ENCODE measurements around the gene RHOV. TPM values are rescaled to one million over a fixed set of nuclear protein-coding genes. Genes with fewer than 3 reads are reported as not detected.

Gene RHOV
- polyA plus RNA-seq, 2 of the 4 experiments (the other 2 are of a cell fraction): 7.6 to 13.0 TPM

GRCh38 chr15:40836020-40836419 is 38.0 kb downstream of the RHOV start:
- TF ChIP-seq FOSL2 (IDR thresholded peaks at IDR 0.05) (no peak), FOSL2 (CRISPR knock-in tag; IDR thresholded peaks at IDR 0.05) (no peak), CTCF (IDR thresholded peaks at IDR 0.05) (no peak), SREBF2 (IDR thresholded peaks at IDR 0.05) (no peak), HDAC2 (IDR thresholded peaks at IDR 0.05) (no peak), EP300 (IDR thresholded peaks at IDR 0.05) (no peak), FOSB (CRISPR knock-in tag; IDR thresholded peaks at IDR 0.05) (no peak), TP53 (CRISPR knock-in tag; IDR thresholded peaks at IDR 0.05) (no peak), KDM1A (IDR thresholded peaks at IDR 0.05; ENCODE audit: low read depth) (no peak), RARB (CRISPR knock-in tag; IDR thresholded peaks at IDR 0.05) (no peak), MAFK (IDR thresholded peaks at IDR 0.05; ENCODE audit: partially characterized antibody) (no peak), POLR2AphosphoS2 (conservative IDR thresholded peaks at IDR 0.05; ENCODE audit: low read length) (no peak), HOXB5 (CRISPR knock-in tag; IDR thresholded peaks at IDR 0.05) (no peak), HMGXB4 (CRISPR knock-in tag; IDR thresholded peaks at IDR 0.05; ENCODE audit: borderline replicate concordance) (no peak), FOXS1 (CRISPR knock-in tag; IDR thresholded peaks at IDR 0.05) (no peak)
- TF ChIP-seq, protein P1, sequence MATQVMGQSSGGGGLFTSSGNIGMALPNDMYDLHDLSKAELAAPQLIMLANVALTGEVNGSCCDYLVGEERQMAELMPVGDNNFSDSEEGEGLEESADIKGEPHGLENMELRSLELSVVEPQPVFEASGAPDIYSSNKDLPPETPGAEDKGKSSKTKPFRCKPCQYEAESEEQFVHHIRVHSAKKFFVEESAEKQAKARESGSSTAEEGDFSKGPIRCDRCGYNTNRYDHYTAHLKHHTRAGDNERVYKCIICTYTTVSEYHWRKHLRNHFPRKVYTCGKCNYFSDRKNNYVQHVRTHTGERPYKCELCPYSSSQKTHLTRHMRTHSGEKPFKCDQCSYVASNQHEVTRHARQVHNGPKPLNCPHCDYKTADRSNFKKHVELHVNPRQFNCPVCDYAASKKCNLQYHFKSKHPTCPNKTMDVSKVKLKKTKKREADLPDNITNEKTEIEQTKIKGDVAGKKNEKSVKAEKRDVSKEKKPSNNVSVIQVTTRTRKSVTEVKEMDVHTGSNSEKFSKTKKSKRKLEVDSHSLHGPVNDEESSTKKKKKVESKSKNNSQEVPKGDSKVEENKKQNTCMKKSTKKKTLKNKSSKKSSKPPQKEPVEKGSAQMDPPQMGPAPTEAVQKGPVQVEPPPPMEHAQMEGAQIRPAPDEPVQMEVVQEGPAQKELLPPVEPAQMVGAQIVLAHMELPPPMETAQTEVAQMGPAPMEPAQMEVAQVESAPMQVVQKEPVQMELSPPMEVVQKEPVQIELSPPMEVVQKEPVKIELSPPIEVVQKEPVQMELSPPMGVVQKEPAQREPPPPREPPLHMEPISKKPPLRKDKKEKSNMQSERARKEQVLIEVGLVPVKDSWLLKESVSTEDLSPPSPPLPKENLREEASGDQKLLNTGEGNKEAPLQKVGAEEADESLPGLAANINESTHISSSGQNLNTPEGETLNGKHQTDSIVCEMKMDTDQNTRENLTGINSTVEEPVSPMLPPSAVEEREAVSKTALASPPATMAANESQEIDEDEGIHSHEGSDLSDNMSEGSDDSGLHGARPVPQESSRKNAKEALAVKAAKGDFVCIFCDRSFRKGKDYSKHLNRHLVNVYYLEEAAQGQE (IDR thresholded peaks at IDR 0.05): no peak
- TF ChIP-seq, protein P2, sequence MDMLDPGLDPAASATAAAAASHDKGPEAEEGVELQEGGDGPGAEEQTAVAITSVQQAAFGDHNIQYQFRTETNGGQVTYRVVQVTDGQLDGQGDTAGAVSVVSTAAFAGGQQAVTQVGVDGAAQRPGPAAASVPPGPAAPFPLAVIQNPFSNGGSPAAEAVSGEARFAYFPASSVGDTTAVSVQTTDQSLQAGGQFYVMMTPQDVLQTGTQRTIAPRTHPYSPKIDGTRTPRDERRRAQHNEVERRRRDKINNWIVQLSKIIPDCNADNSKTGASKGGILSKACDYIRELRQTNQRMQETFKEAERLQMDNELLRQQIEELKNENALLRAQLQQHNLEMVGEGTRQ (IDR thresholded peaks at IDR 0.05): no peak
- TF ChIP-seq, protein P3, sequence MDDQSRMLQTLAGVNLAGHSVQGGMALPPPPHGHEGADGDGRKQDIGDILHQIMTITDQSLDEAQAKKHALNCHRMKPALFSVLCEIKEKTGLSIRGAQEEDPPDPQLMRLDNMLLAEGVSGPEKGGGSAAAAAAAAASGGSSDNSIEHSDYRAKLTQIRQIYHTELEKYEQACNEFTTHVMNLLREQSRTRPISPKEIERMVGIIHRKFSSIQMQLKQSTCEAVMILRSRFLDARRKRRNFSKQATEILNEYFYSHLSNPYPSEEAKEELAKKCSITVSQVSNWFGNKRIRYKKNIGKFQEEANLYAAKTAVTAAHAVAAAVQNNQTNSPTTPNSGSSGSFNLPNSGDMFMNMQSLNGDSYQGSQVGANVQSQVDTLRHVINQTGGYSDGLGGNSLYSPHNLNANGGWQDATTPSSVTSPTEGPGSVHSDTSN (IDR thresholded peaks at IDR 0.05): no peak
- Histone ChIP-seq H3K4me1 (peaks cover 17% of the 10 kb centered on the region), H3K27ac (peak overlapping the region in 1 of 2 experiments; percentile 40; a peak in 2 of 6 replicates), H3K4me2 (peak overlapping the region; percentile 35; the same call in 1 of the 3 replicates), H3K4me3 (no peak overlapping the region), H3K9me3 (no peaks in the 10 kb centered on the region)
- WGBS (ENCODE audit: missing lambda C conversion rate): 92% methylated on average over 1 of the region's 1 CpG
- no peak for FAIRE-seq
- ChIA-PET CTCF (interaction anchor here (0.8 kb wide), 1 partner anchor 21 kb away, joined by 3 read pairs; no protein-coding TSS in a partner anchor), POLR2A (no interaction called here)
- no peak for ATAC-seq
- no peak for DNase-seq (ENCODE audit: low read depth in 1 of 2, low spot score in 1 of 2)

DNA sequence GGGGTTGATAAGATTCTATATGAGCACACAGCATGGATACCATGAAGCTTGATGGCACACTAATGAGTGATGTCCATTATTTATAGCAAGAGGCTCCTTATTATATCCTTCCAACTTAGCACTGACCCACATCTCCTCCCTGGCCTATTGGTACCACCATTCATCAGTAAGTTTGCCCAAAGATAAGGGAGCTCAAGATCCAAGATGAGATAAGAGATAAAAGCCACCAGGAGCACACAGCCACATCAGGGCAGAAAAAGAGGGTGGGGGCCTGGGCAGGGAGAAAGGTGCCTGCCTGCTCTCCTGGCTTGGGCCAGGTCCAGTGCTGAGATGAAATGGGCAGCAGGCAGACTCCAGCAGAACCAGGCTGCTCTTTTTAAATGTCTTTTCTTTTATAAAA is 41.1 kb downstream of the RHOV start:
- H3K4me3 ChIP-seq: no peak overlapping the region
- no peak overlapping the region for H3K4me2 ChIP-seq
- ChIA-PET CTCF (interaction anchor here (0.6 to 2.2 kb wide), 5 partner anchors 25 to 227 kb away, joined by 3 to 9 read pairs (median 3); partner anchors contain the start of gene RHOV), POLR2A (no interaction called here)
- no peak overlapping the region for H3K27ac ChIP-seq
- ATAC-seq: no peak
- DNase-seq (ENCODE audit: low read depth in 1 of 2, low spot score in 1 of 2): no peak
- H3K9me3 ChIP-seq: no peaks in the 10 kb centered on the region
- peaks cover 24% of the 10 kb centered on the region for H3K4me1 ChIP-seq
- no peak for FAIRE-seq
- TF ChIP-seq EHMT2 (IDR thresholded peaks at IDR 0.05; ENCODE audit: low read depth): no peak
- TF ChIP-seq RNF2 (IDR thresholded peaks at IDR 0.05; ENCODE audit: borderline replicate concordance, low read depth): no peak
- no peak for TF ChIP-seq SMC3 (IDR thresholded peaks at IDR 0.05)
- TF ChIP-seq KDM5A (IDR thresholded peaks at IDR 0.05): no peak
- no peak for TF ChIP-seq GATA3 (IDR thresholded peaks at IDR 0.05; ENCODE audit: borderline replicate concordance)
- TF ChIP-seq RCOR1 (IDR thresholded peaks at IDR 0.05; ENCODE audit: low read depth, low read length): no peak
- TF ChIP-seq, protein P1 (IDR thresholded peaks at IDR 0.05): no peak
- TF ChIP-seq MAX (IDR thresholded peaks at IDR 0.05): no peak
- no peak for TF ChIP-seq PHF8 (IDR thresholded peaks at IDR 0.05; ENCODE audit: borderline replicate concordance, low read depth)

All from A549 (cell line).